Ovary (tissue), 9 donors: Measurements from ENCODE around the gene LRMDA. TPM values are rescaled to one million over a fixed set of nuclear protein-coding genes. Genes with fewer than 3 reads are reported as not detected.

Source experiments
- DNase-seq, 5 donors: peaks; one replicate each; pipeline ENCODE4 v3.0.0-alpha.2; 2019 to 2020
- H3K27ac ChIP-seq, 2 donors: fragments of 200-600 bp; one replicate each; pipeline versions ENCODE4 v1.5.1 to v1.8.0; 2019 to 2022
- H3K27me3 ChIP-seq: fragments of 200-600 bp; one replicate; pipeline ENCODE4 v1.8.0; 2022
- H3K36me3 ChIP-seq: fragments of 200-600 bp; sonication (generic); one replicate; pipeline ENCODE4 v1.5.1; 2019
- H3K4me1 ChIP-seq: one replicate; pipeline ENCODE4 v1.8.1; 2013; ENCODE audit warnings: mild to moderate bottlenecking, moderate library complexity; ENCODE audit not compliant: insufficient read depth
- H3K4me3 ChIP-seq: fragments of 200-600 bp; sonication (generic); one replicate; pipeline ENCODE4 v1.5.1; 2017
- H3K9me3 ChIP-seq, 2 donors: fragments of 200-600 bp in 1 of 2; sonication (generic) in 1 of 2; one replicate each; pipeline versions ENCODE4 v1.5.1 to v1.8.1; 2013 to 2019; ENCODE audit warnings: mild to moderate bottlenecking in 1 of 2, moderate library complexity in 1 of 2
- EP300 ChIP-seq: sonication (generic); formaldehyde crosslinking; IDR thresholded peaks from one replicate; pipeline ENCODE4 v1.6.1; 2017; ENCODE audit warnings: antibody characterized with exemption
- POLR2A ChIP-seq: fragments of 450-650 bp; IDR thresholded peaks from one replicate; pipeline ENCODE4 v1.6.1; 2017; ENCODE audit warnings: antibody characterized with exemption, mild to moderate bottlenecking, moderate library complexity
- WGBS, 3 donors: extraction: QIAGEN DNeasy Blood & Tissue Kit in 1 of 3; methylation state at CpG; one replicate each; pipeline versions ENCODE4 v1.1.5 to v1.1.7; 2013 to 2017; 5-methylcytosine and 5-hydroxymethylcytosine counted together
- intact Hi-C, 4 donors: fragments of 100-400 bp; cut with DNase I; formaldehyde crosslinking; loops; one replicate each; pipeline versions ENCODE4 v1.11.0 to v1.15.1; 2022 to 2023
- polyA plus RNA-seq, 2 donors: library from polyadenylated mRNA; stranded (reverse); fragments of 200-250 nt in 1 of 2; fragments of 350-450 nt in 1 of 2; fragmentation: Illumina TruSeq in 1 of 2; extraction: RNeasy Lipid Tissue Mini Kit (QIAGEN cat#74804) in 1 of 2; gene quantifications; one replicate each; pipeline ENCODE4 v1.2.3, GENCODE V29; 2013 to 2014
- total RNA-seq, 7 donors: library from RNA; depleted of rRNA in 2 of 7; stranded (reverse); fragments of >200 nt in 2 of 7; fragmentation: NEBNext Ultra II Directional in 3 of 7; extraction: Animal tissue kit (Norgen Biotek cat#: 25700) in 3 of 7; gene quantifications; one replicate each; pipeline versions ENCODE4 v1.1.0 to v1.2.4, GENCODE V29; 2016 to 2023
- TF ChIP-seq, protein P1 (sequence below), 3 donors: fragments of 450-650 bp in 2 of 3; fragments of 200-600 bp in 1 of 3; IDR thresholded peaks; one replicate each; pipeline versions ENCODE4 v1.5.1 to v1.8.0; 2016 to 2022; ENCODE audit warnings: antibody characterized with exemption in 3 of 3, mild to moderate bottlenecking in 1 of 3
- donor health status: DM: no; HTN: no; CAD: no; lungs with moderate emphysema.
- donor health status: DM: no; HTN: no; CAD: no.
- donor health status: Bipolar disorder and iron deficiency.
- donor health status: DM: yes; HTN: yes; CAD: no.
- donor health status: DM: no; HTN: no; CAD: no.
- donor health status: DM: yes; HTN: yes; CAD: no.

The LRMDA gene
- total and polyA plus RNA-seq, 9 donors, result 14.8 to 30.7 (median 22.9) TPM

DNA sequence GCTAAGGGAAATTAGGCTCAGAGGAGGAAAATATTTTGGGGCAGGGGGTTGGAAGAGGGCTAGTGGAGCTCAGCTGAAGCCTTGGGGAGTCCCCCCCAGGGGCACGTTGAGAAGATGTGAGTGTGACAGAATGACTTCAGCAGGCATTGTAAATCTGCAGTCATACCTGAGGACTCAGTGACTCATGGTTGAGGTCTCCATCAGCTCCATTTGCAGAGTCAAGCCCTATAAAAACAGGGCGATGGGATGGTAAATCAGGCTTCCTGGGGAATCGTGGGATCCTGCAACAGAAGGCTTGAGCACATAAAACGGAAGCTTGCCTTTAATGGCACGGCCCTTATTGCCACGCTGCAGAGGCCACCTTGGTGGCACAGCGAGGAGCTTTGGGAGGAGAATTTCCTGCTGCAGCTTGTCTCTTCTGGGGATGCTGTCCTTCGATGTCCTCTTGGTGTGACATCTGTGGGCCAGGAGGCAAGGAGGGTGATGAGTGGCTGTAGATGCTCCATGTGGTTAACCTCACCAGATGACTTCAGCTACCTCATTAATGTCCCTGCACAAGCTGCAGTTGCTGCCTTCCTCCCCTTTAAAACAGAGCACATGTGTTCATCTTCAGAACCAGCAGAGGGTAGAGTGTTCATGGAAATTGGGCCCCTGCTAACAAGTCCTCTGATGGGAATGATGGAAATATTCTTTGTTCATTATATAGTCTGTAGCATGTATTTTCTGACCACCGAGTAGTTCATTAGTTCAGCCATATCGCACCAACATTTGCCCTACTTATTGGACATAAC lies 285.9 kb downstream of the LRMDA start:
- H3K4me1 ChIP-seq, result no peaks in the 10 kb centered on the region
- H3K27me3 ChIP-seq, result no peaks in the 10 kb centered on the region
- intact Hi-C loops, result no loop called here
- H3K9me3 ChIP-seq, result no peaks in the 10 kb centered on the region
- H3K4me3 ChIP-seq, result no peak overlapping the region
- no peak overlapping the region for H3K27ac ChIP-seq
- no peak for DNase-seq
- 93 to 96% (median 95%) methylated on average over 10 of the region's 10 CpGs for WGBS, 3 donors
- TF ChIP-seq POLR2A (no peak), EP300 (no peak)
- TF ChIP-seq, protein P1, sequence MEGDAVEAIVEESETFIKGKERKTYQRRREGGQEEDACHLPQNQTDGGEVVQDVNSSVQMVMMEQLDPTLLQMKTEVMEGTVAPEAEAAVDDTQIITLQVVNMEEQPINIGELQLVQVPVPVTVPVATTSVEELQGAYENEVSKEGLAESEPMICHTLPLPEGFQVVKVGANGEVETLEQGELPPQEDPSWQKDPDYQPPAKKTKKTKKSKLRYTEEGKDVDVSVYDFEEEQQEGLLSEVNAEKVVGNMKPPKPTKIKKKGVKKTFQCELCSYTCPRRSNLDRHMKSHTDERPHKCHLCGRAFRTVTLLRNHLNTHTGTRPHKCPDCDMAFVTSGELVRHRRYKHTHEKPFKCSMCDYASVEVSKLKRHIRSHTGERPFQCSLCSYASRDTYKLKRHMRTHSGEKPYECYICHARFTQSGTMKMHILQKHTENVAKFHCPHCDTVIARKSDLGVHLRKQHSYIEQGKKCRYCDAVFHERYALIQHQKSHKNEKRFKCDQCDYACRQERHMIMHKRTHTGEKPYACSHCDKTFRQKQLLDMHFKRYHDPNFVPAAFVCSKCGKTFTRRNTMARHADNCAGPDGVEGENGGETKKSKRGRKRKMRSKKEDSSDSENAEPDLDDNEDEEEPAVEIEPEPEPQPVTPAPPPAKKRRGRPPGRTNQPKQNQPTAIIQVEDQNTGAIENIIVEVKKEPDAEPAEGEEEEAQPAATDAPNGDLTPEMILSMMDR (IDR thresholded peaks at IDR 0.05), result no peak
- H3K36me3 ChIP-seq, result no peaks in the 10 kb centered on the region

DNA sequence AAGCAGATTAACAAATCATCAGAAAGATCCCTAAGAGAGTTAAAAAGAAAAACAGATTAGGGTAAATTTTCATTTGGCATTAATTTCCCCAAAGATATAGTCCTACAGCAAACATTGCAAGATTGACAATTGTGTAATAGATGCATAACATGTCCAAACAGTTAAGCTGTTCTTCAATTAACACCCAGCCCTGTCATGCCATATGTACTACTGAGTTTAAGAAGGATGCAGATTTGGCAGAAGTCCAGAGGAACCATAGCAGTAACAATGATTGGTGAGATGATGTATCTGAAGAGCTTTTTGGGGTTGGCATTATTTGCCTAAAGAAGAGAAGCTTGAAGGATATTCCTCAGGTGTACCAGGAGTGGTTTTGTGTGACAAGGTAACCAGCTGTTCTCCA lies 287.6 kb downstream of the LRMDA start:
- Histone ChIP-seq H3K9me3 (no peaks in the 10 kb centered on the region), H3K27ac (no peak overlapping the region), H3K4me1 (no peaks in the 10 kb centered on the region), H3K36me3 (no peaks in the 10 kb centered on the region), H3K27me3 (no peaks in the 10 kb centered on the region), H3K4me3 (no peak overlapping the region)
- DNase-seq, result no peak
- TF ChIP-seq EP300, result no peak
- no peak for TF ChIP-seq POLR2A
- TF ChIP-seq, protein P1 (IDR thresholded peaks at IDR 0.05), result no peak
- intact Hi-C loops, result no loop called here

DNA sequence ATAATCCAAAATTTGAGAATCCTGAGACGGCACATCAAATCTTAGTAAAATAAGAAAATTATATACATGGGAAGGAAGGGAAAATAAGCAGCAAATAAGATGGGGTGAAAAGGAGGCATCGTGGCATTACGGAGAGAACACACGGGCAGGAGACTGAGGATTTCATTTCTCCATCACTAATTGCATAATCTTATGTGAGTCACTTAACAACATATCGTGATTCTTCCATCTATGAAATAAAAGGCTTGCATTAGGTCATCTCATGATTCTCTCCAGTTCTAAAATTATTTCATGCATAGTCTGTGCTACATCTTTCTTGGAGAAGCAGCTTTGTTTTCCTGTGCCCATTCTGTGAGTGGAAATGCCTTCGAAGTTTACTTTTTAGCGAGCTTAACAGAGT lies 288.7 kb downstream of the LRMDA start:
- H3K4me1 ChIP-seq, result no peaks in the 10 kb centered on the region
- intact Hi-C loops, result no loop called here
- TF ChIP-seq EP300 (no peak), POLR2A (no peak)
- TF ChIP-seq, protein P1 (IDR thresholded peaks at IDR 0.05), result no peak
- WGBS, 3 donors, result 91 to 96% (median 95%) methylated on average over 7 of the region's 7 CpGs
- H3K27ac ChIP-seq, result no peak overlapping the region
- no peak overlapping the region for H3K4me3 ChIP-seq
- H3K36me3 ChIP-seq, result no peaks in the 10 kb centered on the region
- no peaks in the 10 kb centered on the region for H3K9me3 ChIP-seq
- DNase-seq, result no peak
- no peaks in the 10 kb centered on the region for H3K27me3 ChIP-seq

DNA sequence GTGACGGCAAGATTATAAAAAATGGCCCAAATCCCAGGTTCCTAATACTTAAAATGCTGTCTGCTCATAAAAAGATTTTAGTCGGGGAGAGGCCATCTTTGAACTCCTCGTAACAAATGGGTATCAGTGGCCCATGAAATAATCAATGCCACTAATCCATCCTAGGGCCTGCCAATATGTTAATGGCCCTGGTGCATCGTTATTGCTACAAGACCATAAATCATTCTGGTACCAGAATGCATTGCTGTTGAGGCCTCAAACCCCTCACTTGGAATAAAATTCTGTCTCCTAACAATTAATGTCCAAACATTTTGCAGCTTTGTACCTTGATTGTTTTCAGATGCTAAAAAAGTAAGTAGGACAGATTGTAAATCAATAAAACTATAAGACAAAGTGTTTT lies 290.6 kb downstream of the LRMDA start:
- TF ChIP-seq, protein P1 (IDR thresholded peaks at IDR 0.05), result no peak
- TF ChIP-seq EP300 (no peak), POLR2A (no peak)
- Histone ChIP-seq H3K27me3 (no peaks in the 10 kb centered on the region), H3K4me1 (no peaks in the 10 kb centered on the region), H3K9me3 (no peaks in the 10 kb centered on the region), H3K36me3 (no peaks in the 10 kb centered on the region), H3K4me3 (no peak overlapping the region), H3K27ac (no peak overlapping the region)
- intact Hi-C loops, result no loop called here
- no peak for DNase-seq
- 79 to 91% (median 86%) methylated on average over 4 of the region's 4 CpGs for WGBS, 3 donors
